IMR-90 (cell line): ENCODE data around the gene FAM234A. TPM values are rescaled to one million over a fixed set of nuclear protein-coding genes. Genes with fewer than 3 reads are reported as not detected.

ENCODE experiments used
- ATAC-seq: fragments of 200-7000 bp; cut with Tn5 transposase; 2 replicates; pipeline ENCODE4 v1.9.1; 2020; ENCODE audit warnings: low read depth, mild to moderate bottlenecking, moderate library complexity
- BruUV-seq: library from RNA; stranded (reverse); fragments of 400-500 nt; replicated peaks from 2 replicates; lab custom pipeline; 2021; lab: Mats Ljungman, UMichigan
- CTCF ChIA-PET: fragments of 300-600 bp; formaldehyde crosslinking; extraction: SDS; loops from one replicate; lab custom pipeline; 2021; ENCODE audit warnings: antibody characterized with exemption; lab: Yijun Ruan, JAX
- POLR2A ChIA-PET: fragments of 300-600 bp; sonication (Branson Sonifier 250); formaldehyde crosslinking; loops from one replicate; lab custom pipeline; 2022; ENCODE audit warnings: antibody characterized with exemption; ENCODE audit not compliant: unreplicated experiment; lab: Charles Lee
- DNase-seq: peaks from one replicate; pipeline ENCODE4 v3.0.0; 2013
- H2AFZ ChIP-seq: replicated peaks from 2 replicates; pipeline ENCODE3; 2013; ENCODE audit warnings: low read length, mild to moderate bottlenecking; ENCODE audit not compliant: poor library complexity
- H2AK5ac ChIP-seq: 2 replicates; pipeline ENCODE4 v1.6.1; 2013; ENCODE audit warnings: low read depth, low read length, inconsistent platforms
- H2AK9ac ChIP-seq: replicated peaks from 2 replicates; pipeline ENCODE3; 2013; ENCODE audit warnings: mild to moderate bottlenecking, low read depth, low read length, moderate library complexity; ENCODE audit not compliant: poor library complexity
- H2BK120ac ChIP-seq: 2 replicates; pipeline ENCODE4 v1.6.1; 2013; ENCODE audit warnings: low read depth, low read length, inconsistent platforms
- H2BK15ac ChIP-seq: 3 replicates; pipeline ENCODE4 v1.6.1; 2013; ENCODE audit warnings: low read depth, low read length, inconsistent platforms
- H2BK20ac ChIP-seq: 2 replicates; pipeline ENCODE4 v1.6.1; 2013; ENCODE audit warnings: low read depth, mild to moderate bottlenecking, inconsistent platforms, low read length, moderate library complexity
- H2BK5ac ChIP-seq: 2 replicates; pipeline ENCODE4 v1.6.1; 2013; ENCODE audit warnings: mild to moderate bottlenecking, low read depth, low read length, inconsistent platforms; ENCODE audit not compliant: poor library complexity, severe bottlenecking
- H3K14ac ChIP-seq: replicated peaks from 2 replicates; pipeline ENCODE4 v1.6.1; 2013; ENCODE audit warnings: low read depth, low read length, inconsistent platforms
- H3K18ac ChIP-seq: 2 replicates; pipeline ENCODE4 v1.6.1; 2013; ENCODE audit warnings: low read depth, low read length, control low read depth
- H3K23ac ChIP-seq: 2 replicates; pipeline ENCODE4 v1.6.1; 2013; ENCODE audit warnings: low read depth, low read length, inconsistent platforms
- H3K27ac ChIP-seq: 2 replicates; pipeline ENCODE4 v1.5.1; 2013; ENCODE audit warnings: mild to moderate bottlenecking, control low read depth, low read length; ENCODE audit not compliant: insufficient read depth
- H3K27me3 ChIP-seq: 2 replicates; pipeline ENCODE4 v1.6.1; 2013; ENCODE audit warnings: low read length; ENCODE audit not compliant: control insufficient read depth, insufficient read depth
- H3K36me3 ChIP-seq: 2 replicates; pipeline ENCODE4 v1.6.1; 2013; ENCODE audit warnings: low read length, mixed read lengths; ENCODE audit not compliant: control insufficient read depth, insufficient read depth
- H3K4ac ChIP-seq: 2 replicates; pipeline ENCODE4 v1.6.1; 2013; ENCODE audit warnings: low read depth, low read length, inconsistent platforms
- H3K4me1 ChIP-seq: 2 replicates; pipeline ENCODE4 v1.6.1; 2013; ENCODE audit warnings: low read length, mixed read lengths; ENCODE audit not compliant: control insufficient read depth, insufficient read depth
- H3K4me2 ChIP-seq: 2 replicates; pipeline ENCODE4 v1.6.1; 2013; ENCODE audit warnings: low read depth, mild to moderate bottlenecking, control low read depth, low read length, moderate library complexity
- H3K4me3 ChIP-seq: 2 replicates; pipeline ENCODE4 v1.5.1; 2013; ENCODE audit warnings: low read depth, mild to moderate bottlenecking, control low read depth, low read length, moderate library complexity; ENCODE audit not compliant: insufficient read depth
- H3K56ac ChIP-seq: 2 replicates; pipeline ENCODE4 v1.6.1; 2013; ENCODE audit warnings: low read length, inconsistent platforms; ENCODE audit not compliant: insufficient read depth; ENCODE audit errors: extremely low read depth
- H3K79me1 ChIP-seq, 2 experiments: 2 replicates each; pipeline ENCODE4 v1.6.1; 2013; ENCODE audit warnings: low read length in 2 of 2, inconsistent platforms in 1 of 2, low read depth in 1 of 2
- H3K9ac ChIP-seq: 2 replicates; pipeline ENCODE4 v1.6.1; 2013; ENCODE audit warnings: low read depth, low read length, control low read depth
- H3K9me1 ChIP-seq: 2 replicates; pipeline ENCODE4 v1.6.1; 2013; ENCODE audit warnings: low read length, inconsistent platforms; ENCODE audit not compliant: insufficient read depth
- H3K9me3 ChIP-seq: 2 replicates; pipeline ENCODE4 v1.6.1; 2013; ENCODE audit warnings: low read length; ENCODE audit not compliant: control insufficient read depth, insufficient read depth
- H4K20me1 ChIP-seq: 2 replicates; pipeline ENCODE4 v1.6.1; 2013; ENCODE audit warnings: low read length, inconsistent platforms; ENCODE audit not compliant: insufficient read depth
- H4K5ac ChIP-seq: 2 replicates; pipeline ENCODE4 v1.6.1; 2013; ENCODE audit warnings: mild to moderate bottlenecking, low read depth, low read length, control low read depth
- H4K8ac ChIP-seq, 2 experiments: 2 replicates each; pipeline ENCODE4 v1.6.1; 2013; ENCODE audit warnings: low read depth in 2 of 2, low read length in 2 of 2, control low read depth in 1 of 2, inconsistent platforms in 1 of 2
- H4K91ac ChIP-seq: 2 replicates; pipeline ENCODE4 v1.6.1; 2013; ENCODE audit warnings: low read depth, low read length, inconsistent platforms; ENCODE audit not compliant: insufficient read depth
- BHLHE40 ChIP-seq: fragments of 150-350 bp; IDR thresholded peaks from 2 replicates; pipeline ENCODE4 v1.6.1; 2016; ENCODE audit warnings: mild to moderate bottlenecking, low read depth, low read length
- CHD1 ChIP-seq: IDR thresholded peaks from 2 replicates; pipeline ENCODE4 v1.6.1; 2012; ENCODE audit warnings: low read depth, low read length, improper control_type of control experiment
- CTCF ChIP-seq: conservative IDR thresholded peaks from 2 replicates; pipeline ENCODE4 v1.5.1; 2012; ENCODE audit warnings: mild to moderate bottlenecking, low read depth, low read length, improper control_type of control experiment
- ELK1 ChIP-seq: fragments of 150-350 bp; IDR thresholded peaks from 2 replicates; pipeline ENCODE4 v1.6.1; 2016; ENCODE audit warnings: low read depth, mild to moderate bottlenecking, low read length, moderate library complexity, borderline replicate concordance
- RAD21 ChIP-seq: IDR thresholded peaks from 2 replicates; pipeline ENCODE4 v1.6.1; 2012; ENCODE audit warnings: low read length, improper control_type of control experiment
- WGBS, 2 experiments: methylation state at CpG; one replicate each; pipeline versions ENCODE4 v1.1.5 to v1.1.7; 2013; ENCODE audit warnings: missing lambda C conversion rate in 2 of 2; ENCODE audit not compliant: insufficient read length in 1 of 2; ENCODE audit errors: extremely low coverage in 2 of 2; 5-methylcytosine and 5-hydroxymethylcytosine counted together
- dilution Hi-C: fragments of 300-500 bp; cut with HindIII; formaldehyde crosslinking; loops from one replicate; pipeline ENCODE4 v1.14.3; 2018; ENCODE audit warnings: low sequenced_read_pairs; ENCODE audit not compliant: unreplicated experiment
- in situ Hi-C: fragments of 300-500 bp; cut with MboI; formaldehyde crosslinking; loops from 3 replicates; pipeline ENCODE4 v1.14.3; 2019; ENCODE audit warnings: low sequenced_read_pairs, inconsistent platforms, mixed read lengths
- intact Hi-C: fragments of 100-400 bp; cut with micrococcal nuclease; formaldehyde crosslinking; loops from 2 replicates; pipeline ENCODE4 v1.10.0; 2022
- polyA plus RNA-seq, 3 experiments: library from polyadenylated mRNA; depleted of rRNA; stranded (reverse); fragments of >200 nt; gene quantifications; 2 replicates each; pipeline ENCODE4 v1.2.3, GENCODE V29; 2012; ENCODE audit warnings: low replicate concordance in 1 of 3
- total RNA-seq: library from RNA; depleted of rRNA; stranded (reverse); fragments of >200 nt; gene quantifications from 2 replicates; pipeline ENCODE4 v1.2.3, GENCODE V29; 2012

Gene FAM234A
- total and polyA plus RNA-seq, 2 of the 4 experiments (the other 2 are of a cell fraction) = 30.3 to 64.2 TPM

GRCh38 chr16:220021-220420 is 14.6 kb upstream of the FAM234A start:
- Histone ChIP-seq H2AK5ac (no peak overlapping the region), H3K79me1 (peaks cover 24 to 62% of the 10 kb centered on the region in 2 experiments), H3K4me1 (no peaks in the 10 kb centered on the region), H2BK15ac (no peak overlapping the region), H3K23ac (no peak overlapping the region), H3K36me3 (peaks cover 59% of the 10 kb centered on the region), H3K9me3 (no peaks in the 10 kb centered on the region), H3K4me2 (no peak overlapping the region), H2AFZ (no peak overlapping the region), H3K4ac (no peak overlapping the region), H4K5ac (no peak overlapping the region), H4K20me1 (peaks cover 62% of the 10 kb centered on the region), H3K27me3 (no peaks in the 10 kb centered on the region), H3K14ac (no peak overlapping the region), H4K8ac (no peak overlapping the region), H2BK120ac (no peak overlapping the region), H3K9me1 (no peaks in the 10 kb centered on the region; the same call in 1 of the 2 replicates), H3K27ac (no peak overlapping the region), H3K56ac (no peak overlapping the region), H2BK5ac (no peak overlapping the region), H2BK20ac (no peak overlapping the region), H3K4me3 (no peak overlapping the region), H4K91ac (no peak overlapping the region), H3K9ac (no peak overlapping the region), H3K18ac (no peak overlapping the region), H2AK9ac (no peak overlapping the region)
- WGBS, 2 experiments = no CpG with 5 or more reads among the region's 4 CpGs
- dilution Hi-C loops = no loop called here
- TF ChIP-seq ELK1 (no peak), CTCF (no peak), BHLHE40 (no peak), RAD21 (no peak), CHD1 (no peak)
- BruUV-seq = no TSS peak
- intact Hi-C loops = no loop called here
- ChIA-PET POLR2A (no interaction called here), CTCF (no interaction called here)
- DNase-seq (no peak), ATAC-seq (no peak)
- in situ Hi-C loops = no loop called here
